ENCODE measurements around the gene HK1. TPM values are rescaled to one million over a fixed set of nuclear protein-coding genes. Genes with fewer than 3 reads are reported as not detected.

The HK1 gene
- total RNA-seq, 1 experiment from 2014 or later, result 152 TPM

DNA sequence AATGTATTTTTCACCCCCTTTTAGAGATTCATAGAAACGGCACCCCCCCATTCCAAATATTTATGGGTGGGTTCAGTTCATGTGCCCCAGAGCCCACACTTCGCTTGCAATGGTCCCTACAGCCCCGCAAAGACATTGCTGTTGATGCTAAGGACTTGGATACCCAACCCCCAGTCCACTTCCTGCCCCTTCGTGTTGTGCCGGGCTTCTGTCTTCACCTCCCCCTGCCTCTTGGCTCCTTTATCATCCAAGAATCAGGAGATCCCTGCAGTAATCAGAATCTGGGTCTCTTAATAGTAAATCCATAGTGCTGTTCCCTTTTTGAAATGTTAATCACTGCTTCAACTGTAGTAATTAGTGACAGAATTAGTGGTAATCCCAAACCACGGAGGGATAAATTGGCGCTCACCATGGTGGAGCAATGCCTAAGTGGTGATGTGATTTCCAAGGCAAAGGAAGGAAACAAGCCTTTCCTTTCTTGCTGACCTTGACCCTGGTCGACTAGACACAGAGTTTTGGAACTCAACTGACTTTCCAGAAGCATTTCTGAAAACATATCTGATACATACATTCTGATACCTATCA is 67.7 kb downstream of the HK1 start:
- DNase-seq (ENCODE audit: low spot score), result peak; percentile 41

DNA sequence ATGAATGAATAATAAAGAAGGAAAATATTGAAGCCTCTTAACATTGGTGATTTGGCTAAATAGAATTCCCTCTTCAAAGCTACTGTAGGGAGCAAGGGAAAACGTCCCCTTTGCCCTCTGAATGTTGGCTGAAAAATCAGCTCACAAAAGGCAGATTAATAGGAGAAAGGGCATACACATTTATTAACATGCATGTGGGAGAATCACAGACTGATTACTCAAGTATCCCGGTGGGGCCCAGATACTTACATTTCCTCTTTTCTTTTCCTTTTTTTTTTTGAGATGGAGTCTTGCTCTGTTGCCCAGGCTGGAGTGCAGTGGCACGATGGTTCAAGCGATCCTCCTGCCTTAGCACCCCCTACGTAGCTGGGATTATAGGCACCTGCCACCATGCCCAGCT is 68.5 kb downstream of the HK1 start:
- DNase-seq (ENCODE audit: low spot score), result no peak

DNA sequence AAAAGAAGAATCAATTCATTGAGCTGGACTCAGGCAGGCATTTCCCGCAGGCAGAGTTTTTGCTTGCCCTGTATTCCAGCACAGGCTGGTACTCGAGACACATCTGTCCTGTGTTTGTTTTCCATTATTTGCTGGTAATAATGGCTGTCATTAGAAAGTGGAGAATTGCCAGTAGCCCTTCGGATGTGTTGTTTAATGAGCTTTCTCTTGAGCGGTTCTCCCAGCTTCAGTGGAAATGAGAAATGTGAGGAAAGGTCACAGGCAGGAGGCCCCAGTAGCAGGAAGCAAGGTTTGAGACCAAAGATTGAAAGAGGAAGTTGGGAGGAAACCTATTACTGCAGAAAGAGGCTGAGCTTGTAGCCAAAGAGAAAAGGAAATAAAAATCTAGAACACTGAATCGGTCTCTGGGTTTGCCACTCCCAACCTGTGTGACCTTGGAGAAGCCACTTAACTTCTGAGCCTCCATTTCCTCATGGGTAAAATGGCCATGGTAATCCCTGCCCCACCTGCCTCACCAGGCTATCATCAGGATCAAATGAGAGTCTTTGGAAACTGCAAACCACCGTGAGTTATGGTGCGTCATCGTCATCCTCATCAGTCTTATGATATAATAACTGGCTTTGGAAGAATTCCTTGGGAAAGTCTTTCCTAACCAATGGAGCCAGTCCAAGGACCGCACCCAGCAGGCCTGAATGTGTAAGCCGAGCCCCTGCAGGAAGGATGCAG is 70.7 kb downstream of the HK1 start:
- DNase-seq (ENCODE audit: low spot score), result peak; percentile 99

DNA sequence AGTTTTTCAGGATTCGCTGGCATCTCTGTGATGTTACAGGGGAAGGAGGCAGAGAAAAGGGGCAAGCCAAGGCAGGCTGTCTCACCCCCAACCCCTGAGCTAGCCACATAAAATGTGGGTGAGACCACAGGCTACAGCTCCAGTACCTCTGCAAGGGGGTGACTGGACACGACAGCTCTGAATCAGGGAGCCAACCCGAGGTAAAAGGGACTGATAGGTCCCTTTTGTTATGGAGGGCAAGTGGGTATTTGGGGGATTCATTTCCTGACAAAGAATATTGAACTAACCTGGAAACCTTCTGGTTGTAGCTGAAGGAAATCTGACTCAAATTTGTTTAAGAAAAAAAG is 71.2 kb downstream of the HK1 start:
- DNase-seq (ENCODE audit: low spot score), result no peak

DNA sequence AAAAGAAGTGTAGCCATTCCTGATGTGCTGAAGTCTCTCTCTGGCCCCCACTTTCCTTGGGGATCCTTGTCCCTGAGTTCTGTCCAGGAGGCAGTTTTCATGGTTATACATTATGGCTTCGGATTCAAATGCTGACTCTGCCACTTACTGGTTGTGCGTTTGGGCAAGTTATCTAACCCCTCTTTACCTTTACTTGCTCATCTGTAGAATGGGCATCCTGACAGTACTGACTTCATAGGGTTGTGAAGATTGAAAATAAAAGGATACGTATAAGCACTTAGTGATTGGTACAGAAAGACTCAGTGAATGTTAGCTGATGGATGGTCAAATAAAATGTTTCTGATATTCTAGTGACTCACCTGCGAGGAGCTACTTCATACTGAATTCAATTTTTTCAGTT is 73.3 kb downstream of the HK1 start:
- DNase-seq (ENCODE audit: low spot score), result no peak

DNA sequence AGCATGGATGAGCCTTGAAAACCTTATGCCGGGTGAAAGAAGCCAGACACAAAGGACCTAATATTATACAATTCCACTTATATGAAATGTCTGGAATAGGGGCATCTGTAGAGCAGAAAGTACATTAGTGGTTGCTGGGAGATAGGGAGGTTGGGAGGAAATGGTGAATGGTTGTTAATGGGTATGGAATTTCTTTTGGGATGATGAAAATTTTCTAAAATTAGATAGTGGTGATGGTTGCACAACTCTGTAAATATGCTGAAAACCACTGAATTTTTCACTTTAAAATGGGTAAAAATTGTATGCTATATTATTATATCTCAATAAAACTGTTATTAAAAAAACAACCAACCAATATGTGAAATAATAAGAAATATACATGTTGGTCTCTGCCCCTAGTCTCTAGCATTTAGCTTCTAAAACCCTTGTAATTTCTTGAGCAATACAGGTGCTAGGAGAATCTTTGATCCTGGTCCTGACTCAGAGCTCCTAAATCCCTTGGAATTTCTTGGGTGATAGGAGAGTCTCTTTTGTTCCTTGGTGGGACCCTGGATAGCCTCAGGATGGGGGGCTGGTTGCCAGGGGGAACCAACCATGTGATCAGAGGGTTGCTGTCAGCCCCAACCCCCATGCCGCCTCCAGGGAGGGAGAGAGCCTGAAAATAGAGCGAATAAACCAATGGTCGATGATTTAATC is 74.4 kb downstream of the HK1 start:
- peak; percentile 71 for DNase-seq (ENCODE audit: low spot score)

DNA sequence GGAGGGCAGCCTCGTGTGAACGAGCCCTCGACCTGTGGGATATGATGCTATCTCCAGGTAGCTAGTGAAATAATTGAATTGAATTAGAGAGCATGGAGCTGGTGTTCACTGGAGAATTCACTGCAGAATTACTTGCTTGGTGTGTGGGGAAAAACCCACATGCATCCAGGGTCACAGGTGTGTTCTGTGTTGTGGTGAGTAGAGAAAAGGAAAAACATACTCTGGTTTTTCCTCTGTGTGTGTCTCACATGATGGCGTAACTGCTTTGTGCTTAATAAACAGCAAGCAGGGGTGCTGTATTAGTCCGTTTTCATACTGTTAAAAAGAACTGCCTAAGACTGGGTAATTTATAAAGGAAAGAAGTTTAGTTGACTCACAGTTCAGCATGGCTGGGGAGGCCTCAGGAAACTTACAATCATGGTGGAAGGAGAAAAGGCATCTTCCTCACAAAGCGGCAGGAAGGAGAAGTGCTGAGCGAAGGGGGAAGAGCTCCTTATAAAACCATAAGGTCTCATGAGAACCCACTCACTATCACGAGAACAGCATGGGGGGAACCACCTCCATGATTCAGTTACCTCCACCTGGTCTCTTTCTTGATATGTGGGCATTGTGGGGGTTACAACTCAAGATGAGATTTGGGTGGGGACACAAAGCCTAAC is 75.8 kb downstream of the HK1 start:
- no peak for DNase-seq (ENCODE audit: low spot score)

DNA sequence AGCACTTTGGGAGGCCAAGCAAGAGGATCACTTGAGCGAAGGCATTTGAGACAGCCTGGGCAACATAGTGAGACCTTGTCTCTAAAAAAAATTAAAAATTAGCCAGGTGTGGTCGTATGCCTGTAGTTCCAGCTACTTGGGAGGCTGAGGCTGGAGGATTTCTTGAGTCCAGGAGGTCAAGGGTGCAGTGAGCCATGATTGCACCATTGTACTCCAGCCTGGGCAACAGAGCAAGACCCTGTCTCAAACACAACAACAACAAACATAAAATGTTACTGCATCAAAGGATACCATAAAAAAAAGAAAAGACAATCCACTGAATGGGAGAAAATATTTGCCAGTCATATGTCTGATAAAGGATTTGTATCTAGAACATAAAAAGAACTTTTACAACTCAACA is 77.9 kb downstream of the HK1 start:
- DNase-seq (ENCODE audit: low spot score), result no peak

DNA sequence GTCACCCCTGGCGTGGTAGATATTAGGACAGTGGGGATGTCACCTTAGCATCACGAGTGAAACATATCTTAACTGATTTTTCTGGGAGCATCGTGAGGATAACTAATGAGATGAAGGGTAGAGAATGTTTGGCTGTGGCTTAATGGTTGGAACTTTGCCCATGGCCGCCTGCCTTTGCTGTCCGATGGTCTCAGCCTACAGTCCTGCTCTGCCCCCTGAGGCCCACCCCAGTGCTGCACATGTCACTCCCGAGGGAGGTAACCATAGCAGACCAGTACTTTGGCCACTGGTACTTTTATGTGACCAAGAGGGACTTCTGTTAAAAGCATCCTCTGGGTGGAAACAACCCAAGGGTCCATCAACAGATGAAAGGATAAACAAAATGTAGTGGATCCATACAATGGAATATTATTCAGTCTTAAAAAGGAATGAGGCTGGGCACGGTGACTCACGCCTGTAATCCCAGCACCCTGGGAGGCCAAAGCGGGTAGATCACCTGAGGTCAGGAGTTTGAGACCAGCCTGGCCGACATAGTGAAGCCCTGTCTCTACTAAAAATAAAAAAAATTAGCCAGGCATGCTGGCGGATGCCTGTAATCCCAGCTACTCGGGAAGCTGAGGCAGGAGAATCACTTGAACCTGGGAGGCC is 80.0 kb downstream of the HK1 start:
- DNase-seq (ENCODE audit: low spot score), result no peak

DNA sequence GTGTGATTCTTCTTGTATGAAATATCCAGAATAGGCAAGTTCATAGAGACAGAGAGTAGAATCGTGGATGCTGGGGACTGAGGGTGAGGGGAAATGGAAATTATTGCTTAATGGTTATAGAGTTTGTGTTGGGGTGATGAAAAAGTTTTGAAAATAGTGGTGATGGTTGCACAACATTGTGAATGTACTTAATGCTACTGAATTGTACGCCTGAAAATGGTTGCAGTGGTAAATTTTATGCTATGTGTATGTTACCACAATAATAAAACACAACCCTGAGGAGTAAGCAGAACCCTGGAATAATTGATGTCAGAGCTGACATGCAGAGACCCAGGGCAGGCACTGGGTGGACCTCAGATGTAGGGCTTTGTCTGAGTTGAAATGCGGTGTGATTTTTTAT is 80.9 kb downstream of the HK1 start:
- no peak for DNase-seq (ENCODE audit: low spot score)

DNA sequence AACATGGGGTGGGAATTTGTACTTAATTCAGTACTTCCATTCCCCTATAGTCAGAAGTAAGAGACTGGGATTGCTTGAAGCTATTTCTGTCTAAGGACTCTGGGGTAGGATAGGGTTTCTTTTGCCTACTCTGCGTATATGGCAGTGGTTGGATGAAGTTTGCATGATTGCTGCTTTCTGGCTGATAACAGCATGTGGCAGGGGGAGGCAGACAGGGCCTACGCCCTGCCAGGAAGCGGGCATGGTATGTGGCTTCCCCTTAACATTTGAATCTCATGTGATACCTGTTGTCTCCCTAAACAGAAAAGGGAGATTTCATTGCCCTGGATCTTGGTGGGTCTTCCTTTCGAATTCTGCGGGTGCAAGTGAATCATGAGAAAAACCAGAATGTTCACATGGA is 81.3 kb downstream of the HK1 start:
- no peak for DNase-seq (ENCODE audit: low spot score)

DNA sequence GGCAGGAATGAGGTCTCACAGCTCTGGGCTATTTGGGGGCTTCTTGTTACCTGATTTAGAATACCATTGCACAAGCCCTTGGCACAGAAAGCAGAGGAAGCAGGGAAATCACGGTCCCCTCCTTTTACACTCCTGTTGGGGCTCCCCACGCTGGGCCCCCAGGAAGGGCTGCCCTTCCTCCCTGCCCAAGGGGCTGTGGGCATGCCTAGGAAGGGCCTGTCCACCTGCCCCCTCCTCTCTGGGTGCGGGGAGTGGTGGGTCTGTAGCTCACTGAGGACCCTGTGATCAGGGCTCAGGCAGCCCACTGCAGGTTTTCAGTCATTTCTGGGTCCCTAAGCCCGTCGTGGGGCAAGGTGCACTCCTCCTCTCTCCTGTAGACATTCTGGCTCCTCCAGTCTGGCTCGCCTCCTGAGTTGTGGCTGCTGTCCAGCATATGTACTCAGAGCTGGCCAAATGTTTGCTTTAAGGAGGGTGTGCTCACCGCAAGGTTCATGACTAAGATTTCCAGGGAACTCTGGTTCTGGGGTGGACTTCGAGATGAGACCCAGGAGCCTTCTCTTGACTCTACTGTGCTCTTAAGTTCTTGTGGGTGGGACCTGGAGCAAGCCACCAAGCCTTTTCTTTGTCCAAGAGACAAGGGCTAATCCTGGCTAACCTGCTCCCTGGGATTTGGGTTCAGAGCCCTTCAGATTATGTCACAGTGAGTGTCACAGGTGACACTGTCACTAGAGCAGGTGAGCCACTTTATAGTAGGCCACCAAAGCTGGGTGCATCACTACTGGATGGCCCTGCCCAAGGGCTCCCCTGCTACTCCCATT is 82.4 kb downstream of the HK1 start:
- peak; percentile 91 for DNase-seq (ENCODE audit: low spot score)

DNA sequence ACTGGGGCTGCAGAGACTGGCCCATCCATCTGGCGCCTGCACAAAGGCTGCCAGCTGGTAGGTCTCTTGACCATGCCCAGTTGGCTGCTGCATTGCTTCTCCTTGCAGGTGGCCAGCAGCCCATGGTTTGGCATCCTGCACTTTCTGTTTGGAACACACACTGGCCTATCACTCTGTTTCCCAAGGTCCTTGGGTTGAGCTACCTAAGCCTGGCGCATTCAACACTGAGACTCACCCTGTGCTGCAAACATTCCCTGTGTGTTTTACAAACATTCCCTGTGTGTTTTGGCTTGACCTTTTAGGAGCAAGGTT is 83.0 kb downstream of the HK1 start:
- no peak for DNase-seq (ENCODE audit: low spot score)

DNA sequence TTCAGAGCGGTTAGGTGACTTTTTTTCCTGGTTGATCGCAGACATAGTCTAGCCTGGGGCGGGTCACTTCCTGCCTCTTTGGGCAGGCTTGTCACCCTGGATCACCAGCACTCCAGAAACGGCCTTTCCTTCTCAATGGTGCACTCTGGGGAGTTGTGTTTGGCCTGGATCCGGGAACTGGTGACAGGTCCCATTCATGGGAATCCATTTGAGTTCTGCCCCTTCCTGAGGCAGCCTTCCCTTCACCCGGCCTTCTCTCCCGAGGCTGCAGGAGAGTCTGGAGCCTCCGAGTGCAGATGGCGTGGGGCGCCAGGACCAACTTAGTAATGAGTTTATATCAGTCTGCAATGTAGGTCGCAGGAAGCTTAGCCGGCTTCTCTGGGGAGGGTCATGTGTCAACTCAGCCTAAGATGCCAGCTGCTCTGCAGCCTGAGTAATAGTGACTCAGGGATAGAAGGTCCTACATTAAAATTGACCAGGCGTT is 84.2 kb downstream of the HK1 start:
- peak; percentile 84 for DNase-seq (ENCODE audit: low spot score)

DNA sequence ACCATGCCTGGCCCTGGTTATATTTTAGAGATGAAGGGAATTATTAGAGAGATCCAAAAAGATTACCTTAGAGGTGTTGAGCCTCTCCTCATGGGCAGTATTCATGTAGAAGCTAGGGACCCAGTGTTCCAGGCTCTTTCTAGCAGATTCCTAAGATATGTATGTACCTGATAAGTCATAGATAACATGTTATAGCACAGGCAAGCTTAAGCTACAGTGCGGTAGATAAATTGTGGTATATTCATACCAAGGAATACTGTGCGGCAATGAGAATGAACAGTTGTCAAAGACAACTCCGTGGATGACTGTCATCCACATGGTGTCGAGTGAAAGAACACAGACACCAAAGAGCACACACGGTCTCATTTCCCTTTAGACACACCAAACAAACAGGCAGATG is 85.4 kb downstream of the HK1 start:
- no peak for DNase-seq (ENCODE audit: low spot score)

DNA sequence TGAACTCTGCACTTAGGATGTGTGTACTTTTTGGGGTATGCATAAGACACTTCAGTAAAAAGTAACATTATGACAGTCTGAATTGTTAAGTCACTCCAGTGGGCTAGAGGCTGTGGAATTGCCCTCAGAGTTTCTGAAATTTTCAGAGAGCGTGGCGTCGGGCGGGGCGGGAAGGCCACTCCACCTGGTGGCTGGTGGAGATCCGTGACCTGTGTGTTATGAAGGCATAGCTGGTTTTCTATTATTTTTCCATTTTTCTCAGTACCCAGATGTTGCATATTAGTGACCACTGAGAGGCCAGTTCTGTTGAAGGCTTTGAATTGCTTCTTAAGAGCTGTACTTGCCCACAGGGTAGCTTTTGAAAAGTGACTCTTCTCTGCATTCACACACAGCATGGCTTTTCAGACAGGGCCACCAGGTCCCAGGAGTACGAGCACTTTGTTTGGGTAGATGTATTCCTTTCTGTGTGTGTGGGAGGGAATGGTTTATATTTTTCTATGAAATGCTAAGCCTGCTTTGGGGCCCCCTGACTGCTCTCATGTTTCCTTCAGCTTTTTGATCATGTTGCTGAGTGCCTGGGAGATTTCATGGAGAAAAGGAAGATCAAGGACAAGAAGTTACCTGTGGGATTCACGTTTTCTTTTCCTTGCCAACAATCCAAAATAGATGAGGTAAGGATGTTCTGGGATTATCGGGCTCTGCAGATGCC is 86.1 kb downstream of the HK1 start:
- DNase-seq (ENCODE audit: low spot score), result no peak

DNA sequence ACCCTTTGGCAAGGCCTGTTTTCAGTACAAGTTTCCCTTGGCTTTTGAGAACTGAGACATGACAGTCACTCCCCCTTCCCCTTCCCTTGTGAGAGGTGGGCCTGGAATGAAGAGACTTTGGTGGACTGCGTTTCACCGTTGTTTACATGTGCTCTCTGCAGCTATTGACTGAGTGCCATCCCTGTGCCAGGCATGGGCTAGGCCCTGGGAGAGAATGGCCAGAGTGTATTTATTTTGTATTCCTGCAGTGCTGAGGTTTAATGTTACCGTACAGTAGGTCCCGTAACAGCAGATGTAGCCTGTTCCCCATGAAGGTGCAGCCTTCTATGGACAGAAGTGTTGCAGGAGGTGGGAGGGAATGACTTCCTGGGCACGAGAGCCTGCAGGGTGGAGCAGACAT is 88.4 kb downstream of the HK1 start:
- DNase-seq (ENCODE audit: low spot score), result no peak

DNA sequence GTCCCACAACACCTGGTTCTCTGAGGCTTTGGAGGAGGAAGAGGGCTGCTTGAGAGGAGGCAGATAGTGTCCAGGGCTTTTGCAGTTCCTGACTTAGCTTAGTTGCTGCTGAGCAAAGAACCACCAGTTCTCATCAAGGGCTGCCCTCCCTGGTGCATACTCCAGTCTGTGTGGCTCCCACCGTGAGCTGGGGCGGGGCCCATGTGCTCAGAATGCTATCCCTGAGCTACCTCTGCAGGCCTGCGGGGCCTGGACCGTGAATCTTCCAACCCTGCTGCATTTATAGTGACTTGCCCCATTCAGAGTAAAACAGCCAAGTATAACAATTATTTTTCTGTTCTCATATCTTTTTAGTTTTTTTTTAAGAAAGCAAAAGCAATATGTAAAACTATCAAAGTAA is 89.2 kb downstream of the HK1 start:
- DNase-seq (ENCODE audit: low spot score), result no peak

DNA sequence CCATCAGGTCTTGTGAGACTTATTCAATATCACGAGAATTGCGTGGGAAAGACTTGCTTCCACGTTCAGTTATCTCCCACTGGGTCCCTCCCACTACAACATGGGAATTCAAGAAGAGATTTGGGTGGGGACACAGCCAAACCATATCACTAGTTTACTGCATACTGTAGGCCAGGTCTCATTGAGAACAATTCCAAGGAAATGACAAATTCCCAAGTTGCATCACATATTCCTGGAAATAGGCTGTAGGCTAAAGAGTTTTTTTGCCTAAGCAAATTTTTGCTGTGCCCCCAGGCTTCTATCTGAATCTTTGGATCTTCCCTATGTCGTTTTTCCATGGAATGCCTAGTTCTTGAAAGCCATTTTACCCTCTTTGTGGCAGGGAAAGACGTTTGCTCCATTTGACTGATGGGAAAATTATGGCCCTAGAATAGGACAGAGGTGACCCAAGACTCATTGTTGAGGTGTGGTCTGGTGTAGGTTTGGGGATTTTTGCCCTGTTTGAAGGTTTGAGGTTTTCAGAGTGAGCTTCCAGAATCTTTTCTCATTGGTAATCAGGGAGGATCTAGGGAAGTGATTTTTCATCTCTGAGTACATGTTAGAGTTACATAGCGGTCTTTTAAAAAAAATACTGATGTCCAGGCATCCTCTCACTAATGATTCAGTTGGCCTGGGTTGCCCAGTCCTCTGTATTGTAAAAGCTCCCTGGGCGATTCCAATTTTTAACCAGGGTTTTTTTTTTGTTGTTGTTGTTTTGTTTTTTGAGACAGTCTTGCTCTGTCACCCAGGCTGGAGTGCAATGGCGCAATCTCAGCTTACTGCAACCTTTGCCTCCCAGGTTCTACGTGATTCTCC is 94.1 kb downstream of the HK1 start:
- DNase-seq (ENCODE audit: low spot score), result no peak

DNA sequence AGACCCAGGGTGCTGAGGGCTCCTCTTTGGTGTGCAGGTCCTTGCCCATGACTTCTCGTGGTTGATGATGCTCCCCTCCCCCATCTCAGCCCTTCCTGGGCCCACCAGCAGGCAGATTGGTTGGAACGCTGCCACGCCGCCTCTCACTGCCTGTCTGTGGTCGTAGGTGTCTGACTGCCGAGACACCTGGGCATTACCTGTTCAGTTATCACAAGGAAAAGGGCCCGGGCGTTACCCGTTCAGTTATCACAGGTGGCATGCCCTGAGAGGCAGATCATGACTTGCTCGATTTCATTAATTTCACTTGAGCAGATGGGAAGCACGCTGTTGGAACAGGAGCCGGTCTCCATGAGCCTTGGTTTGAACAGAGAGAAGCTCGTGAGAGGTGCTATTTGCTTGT is 95.9 kb downstream of the HK1 start:
- DNase-seq (ENCODE audit: low spot score), result no peak
